K562 (cell line): ENCODE data around the gene ABHD14A. TPM values are rescaled to one million over a fixed set of nuclear protein-coding genes. Genes with fewer than 3 reads are reported as not detected.

ENCODE experiments used
- CREB1 ChIP-seq, 2 experiments: sonication (generic) in 1 of 2; formaldehyde crosslinking in 1 of 2; IDR thresholded peaks; 2 replicates each; pipeline versions ENCODE4 v1.6.1 to v1.8.0; 2012 to 2022; ENCODE audit warnings: inconsistent platforms in 1 of 2, mild to moderate bottlenecking in 1 of 2, missing genetic modification reagents in 1 of 2, moderate library complexity in 1 of 2
- CREBBP ChIP-seq: IDR thresholded peaks from one replicate; pipeline ENCODE4 v1.6.1; 2012; ENCODE audit warnings: low read depth, mild to moderate bottlenecking, control low read depth, inconsistent platforms, low read length
- ELF1 ChIP-seq: fragments of 200-800 bp; sonication (Bioruptor generic); IDR thresholded peaks from 2 replicates; pipeline ENCODE4 v1.6.1; 2016; ENCODE audit warnings: missing genetic modification characterization, missing compliant biosample characterization
- GABPB2 ChIP-seq: fragments of 250-450 bp; sonication (Bioruptor Pico); conservative IDR thresholded peaks from 2 replicates; pipeline ENCODE4 v1.5.1; 2021; ENCODE audit warnings: mild to moderate bottlenecking
- PTRF ChIP-seq: fragments of 450-650 bp; IDR thresholded peaks from 2 replicates; pipeline ENCODE4 v1.6.1; 2016; ENCODE audit warnings: mild to moderate bottlenecking, missing genetic modification characterization, missing compliant biosample characterization
- RBFOX2 ChIP-seq: fragments of 200-400 bp; formaldehyde crosslinking; IDR thresholded peaks from 2 replicates; pipeline ENCODE4 v1.6.1; 2017; ENCODE audit warnings: low read depth, mild to moderate bottlenecking, low read length, moderate library complexity
- THRAP3 ChIP-seq: fragments of 450-650 bp; IDR thresholded peaks from 2 replicates; pipeline ENCODE4 v1.6.1; 2016; ENCODE audit warnings: mild to moderate bottlenecking, inconsistent platforms, borderline replicate concordance
- polyA plus RNA-seq, 8 experiments: library from polyadenylated mRNA; depleted of rRNA in 4 of 8; stranded (reverse) in 5 of 8; unstranded in 3 of 8; fragments of >200 nt; fragmentation: Nextera tagmentation in 2 of 8; fragmentation: Illumina TruSeq in 1 of 8; extraction: Ambion mirVana in 2 of 8; extraction: Trizol in 1 of 8; gene quantifications; 2 replicates each; pipeline versions ENCODE4 v1.2.1 to v1.2.3, GENCODE V29; 2011 to 2014; ENCODE audit warnings: inconsistent platforms in 1 of 8, missing spikeins in 1 of 8
- total RNA-seq, 7 experiments: library from RNA; depleted of rRNA in 6 of 7; stranded (reverse); fragments of >200 nt in 6 of 7; fragmentation: Illumina TruSeq in 2 of 7; extraction: Trizol in 2 of 7; gene quantifications; 2 replicates each; pipeline versions ENCODE4 v1.2.1 to v1.2.3, GENCODE V29; 2011 to 2021; ENCODE audit warnings: low replicate concordance in 1 of 7
- TF ChIP-seq, protein P1 (sequence below), 2 experiments: fragments of 450-650 bp; formaldehyde crosslinking in 1 of 2; IDR thresholded peaks; 2 replicates each; pipeline versions ENCODE4 v1.4.0 to v1.6.1; 2014 to 2020; ENCODE audit warnings: mild to moderate bottlenecking in 2 of 2, borderline replicate concordance in 1 of 2, low read depth in 1 of 2
- TF ChIP-seq, protein P2 (sequence below): IDR thresholded peaks from 3 replicates; pipeline ENCODE4 v1.6.1; 2011; ENCODE audit warnings: borderline replicate concordance, mild to moderate bottlenecking; ENCODE audit not compliant: insufficient read length, insufficient read depth
- TF ChIP-seq, protein P3 (sequence below): fragments of 250-450 bp; sonication (Bioruptor Pico); IDR thresholded peaks from 2 replicates; pipeline ENCODE4 v1.4.0; 2020; ENCODE audit warnings: mild to moderate bottlenecking, moderate library complexity, borderline replicate concordance
- TF ChIP-seq, protein P4 (sequence below): sonication (generic); formaldehyde crosslinking; IDR thresholded peaks from 2 replicates; pipeline ENCODE4 v1.8.0; 2022; ENCODE audit warnings: missing genetic modification reagents, mild to moderate bottlenecking, borderline replicate concordance

ABHD14A gene
- total and polyA plus RNA-seq, 9 of the 15 experiments (the other 6 are each of a cell fraction or from before 2014, with no cell fraction given) = 0.90 to 10.5 (median 8.3) TPM

DNA sequence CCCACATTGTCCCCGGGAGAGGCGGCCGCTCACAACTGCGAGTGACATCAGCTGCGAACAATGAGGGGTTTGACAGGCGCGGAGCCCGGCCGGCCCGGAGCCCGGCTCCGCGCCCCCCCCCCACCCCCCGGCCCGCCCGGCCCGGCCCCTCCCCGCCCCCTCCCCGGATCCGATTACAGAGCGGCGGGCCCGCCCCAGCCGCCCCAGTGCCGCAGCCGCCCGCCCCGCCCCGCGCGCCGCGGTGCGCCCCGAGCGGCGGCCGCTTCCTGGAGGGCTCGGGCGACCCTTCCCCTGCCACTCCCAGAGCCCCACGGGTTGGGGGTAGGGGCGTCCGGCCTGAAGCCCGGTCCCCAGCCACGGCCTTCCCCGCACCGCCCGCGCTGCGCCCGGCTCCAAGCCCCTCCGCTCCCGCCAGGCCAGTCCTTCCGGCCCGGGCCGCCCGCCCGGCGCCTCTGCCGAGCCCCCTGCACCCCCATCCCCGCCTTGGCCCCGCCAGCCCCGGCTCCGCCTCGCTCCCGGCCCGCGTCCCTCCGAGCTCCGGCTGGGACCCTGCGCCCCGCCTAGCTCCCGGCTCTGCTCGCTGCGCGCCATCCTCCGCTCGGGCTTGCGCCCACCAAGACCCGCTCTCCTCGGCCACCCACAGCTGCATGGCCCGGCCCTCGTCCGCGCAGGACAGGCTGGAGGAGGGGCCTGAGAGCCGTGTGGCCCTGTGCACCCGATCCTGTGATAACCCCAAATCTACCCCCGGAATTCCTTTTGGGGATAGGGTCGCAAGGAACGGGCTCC, 7.3 kb upstream of the ABHD14A start, which contains the start of gene PCBP4 (continued):
- TF ChIP-seq, protein P1, sequence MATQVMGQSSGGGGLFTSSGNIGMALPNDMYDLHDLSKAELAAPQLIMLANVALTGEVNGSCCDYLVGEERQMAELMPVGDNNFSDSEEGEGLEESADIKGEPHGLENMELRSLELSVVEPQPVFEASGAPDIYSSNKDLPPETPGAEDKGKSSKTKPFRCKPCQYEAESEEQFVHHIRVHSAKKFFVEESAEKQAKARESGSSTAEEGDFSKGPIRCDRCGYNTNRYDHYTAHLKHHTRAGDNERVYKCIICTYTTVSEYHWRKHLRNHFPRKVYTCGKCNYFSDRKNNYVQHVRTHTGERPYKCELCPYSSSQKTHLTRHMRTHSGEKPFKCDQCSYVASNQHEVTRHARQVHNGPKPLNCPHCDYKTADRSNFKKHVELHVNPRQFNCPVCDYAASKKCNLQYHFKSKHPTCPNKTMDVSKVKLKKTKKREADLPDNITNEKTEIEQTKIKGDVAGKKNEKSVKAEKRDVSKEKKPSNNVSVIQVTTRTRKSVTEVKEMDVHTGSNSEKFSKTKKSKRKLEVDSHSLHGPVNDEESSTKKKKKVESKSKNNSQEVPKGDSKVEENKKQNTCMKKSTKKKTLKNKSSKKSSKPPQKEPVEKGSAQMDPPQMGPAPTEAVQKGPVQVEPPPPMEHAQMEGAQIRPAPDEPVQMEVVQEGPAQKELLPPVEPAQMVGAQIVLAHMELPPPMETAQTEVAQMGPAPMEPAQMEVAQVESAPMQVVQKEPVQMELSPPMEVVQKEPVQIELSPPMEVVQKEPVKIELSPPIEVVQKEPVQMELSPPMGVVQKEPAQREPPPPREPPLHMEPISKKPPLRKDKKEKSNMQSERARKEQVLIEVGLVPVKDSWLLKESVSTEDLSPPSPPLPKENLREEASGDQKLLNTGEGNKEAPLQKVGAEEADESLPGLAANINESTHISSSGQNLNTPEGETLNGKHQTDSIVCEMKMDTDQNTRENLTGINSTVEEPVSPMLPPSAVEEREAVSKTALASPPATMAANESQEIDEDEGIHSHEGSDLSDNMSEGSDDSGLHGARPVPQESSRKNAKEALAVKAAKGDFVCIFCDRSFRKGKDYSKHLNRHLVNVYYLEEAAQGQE (IDR thresholded peaks at IDR 0.05; ENCODE audit: borderline replicate concordance) = no peak
- TF ChIP-seq, protein P1 (CRISPR knock-in tag; IDR thresholded peaks at IDR 0.05; ENCODE audit: low read depth) = 0 out of 2 replicates have a peak, but pooled peaks have one; percentile 51
- no peak for TF ChIP-seq THRAP3
- peak; percentile 41; the same call in 1 of the 2 replicates for TF ChIP-seq ELF1 (tag)
- TF ChIP-seq, protein P2, sequence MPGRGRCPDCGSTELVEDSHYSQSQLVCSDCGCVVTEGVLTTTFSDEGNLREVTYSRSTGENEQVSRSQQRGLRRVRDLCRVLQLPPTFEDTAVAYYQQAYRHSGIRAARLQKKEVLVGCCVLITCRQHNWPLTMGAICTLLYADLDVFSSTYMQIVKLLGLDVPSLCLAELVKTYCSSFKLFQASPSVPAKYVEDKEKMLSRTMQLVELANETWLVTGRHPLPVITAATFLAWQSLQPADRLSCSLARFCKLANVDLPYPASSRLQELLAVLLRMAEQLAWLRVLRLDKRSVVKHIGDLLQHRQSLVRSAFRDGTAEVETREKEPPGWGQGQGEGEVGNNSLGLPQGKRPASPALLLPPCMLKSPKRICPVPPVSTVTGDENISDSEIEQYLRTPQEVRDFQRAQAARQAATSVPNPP = no peak
- TF ChIP-seq, protein P3, sequence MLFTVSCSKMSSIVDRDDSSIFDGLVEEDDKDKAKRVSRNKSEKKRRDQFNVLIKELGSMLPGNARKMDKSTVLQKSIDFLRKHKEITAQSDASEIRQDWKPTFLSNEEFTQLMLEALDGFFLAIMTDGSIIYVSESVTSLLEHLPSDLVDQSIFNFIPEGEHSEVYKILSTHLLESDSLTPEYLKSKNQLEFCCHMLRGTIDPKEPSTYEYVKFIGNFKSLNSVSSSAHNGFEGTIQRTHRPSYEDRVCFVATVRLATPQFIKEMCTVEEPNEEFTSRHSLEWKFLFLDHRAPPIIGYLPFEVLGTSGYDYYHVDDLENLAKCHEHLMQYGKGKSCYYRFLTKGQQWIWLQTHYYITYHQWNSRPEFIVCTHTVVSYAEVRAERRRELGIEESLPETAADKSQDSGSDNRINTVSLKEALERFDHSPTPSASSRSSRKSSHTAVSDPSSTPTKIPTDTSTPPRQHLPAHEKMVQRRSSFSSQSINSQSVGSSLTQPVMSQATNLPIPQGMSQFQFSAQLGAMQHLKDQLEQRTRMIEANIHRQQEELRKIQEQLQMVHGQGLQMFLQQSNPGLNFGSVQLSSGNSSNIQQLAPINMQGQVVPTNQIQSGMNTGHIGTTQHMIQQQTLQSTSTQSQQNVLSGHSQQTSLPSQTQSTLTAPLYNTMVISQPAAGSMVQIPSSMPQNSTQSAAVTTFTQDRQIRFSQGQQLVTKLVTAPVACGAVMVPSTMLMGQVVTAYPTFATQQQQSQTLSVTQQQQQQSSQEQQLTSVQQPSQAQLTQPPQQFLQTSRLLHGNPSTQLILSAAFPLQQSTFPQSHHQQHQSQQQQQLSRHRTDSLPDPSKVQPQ = no peak
- no peak for TF ChIP-seq PTRF (tag)
- no peak for TF ChIP-seq CREB1 (IDR thresholded peaks at IDR 0.05)
- TF ChIP-seq CREB1 (CRISPR knock-in tag; IDR thresholded peaks at IDR 0.05) = no peak
- peak; percentile 61 for TF ChIP-seq RBFOX2
- TF ChIP-seq GABPB2 (CRISPR knock-in tag) = no peak
- TF ChIP-seq, protein P4, sequence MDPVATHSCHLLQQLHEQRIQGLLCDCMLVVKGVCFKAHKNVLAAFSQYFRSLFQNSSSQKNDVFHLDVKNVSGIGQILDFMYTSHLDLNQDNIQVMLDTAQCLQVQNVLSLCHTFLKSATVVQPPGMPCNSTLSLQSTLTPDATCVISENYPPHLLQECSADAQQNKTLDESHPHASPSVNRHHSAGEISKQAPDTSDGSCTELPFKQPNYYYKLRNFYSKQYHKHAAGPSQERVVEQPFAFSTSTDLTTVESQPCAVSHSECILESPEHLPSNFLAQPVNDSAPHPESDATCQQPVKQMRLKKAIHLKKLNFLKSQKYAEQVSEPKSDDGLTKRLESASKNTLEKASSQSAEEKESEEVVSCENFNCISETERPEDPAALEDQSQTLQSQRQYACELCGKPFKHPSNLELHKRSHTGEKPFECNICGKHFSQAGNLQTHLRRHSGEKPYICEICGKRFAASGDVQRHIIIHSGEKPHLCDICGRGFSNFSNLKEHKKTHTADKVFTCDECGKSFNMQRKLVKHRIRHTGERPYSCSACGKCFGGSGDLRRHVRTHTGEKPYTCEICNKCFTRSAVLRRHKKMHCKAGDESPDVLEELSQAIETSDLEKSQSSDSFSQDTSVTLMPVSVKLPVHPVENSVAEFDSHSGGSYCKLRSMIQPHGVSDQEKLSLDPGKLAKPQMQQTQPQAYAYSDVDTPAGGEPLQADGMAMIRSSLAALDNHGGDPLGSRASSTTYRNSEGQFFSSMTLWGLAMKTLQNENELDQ = no peak
- no peak for TF ChIP-seq CREBBP
